Stimulated activated CD8-positive, alpha-beta memory T cell treated with anti-CD3 and anti-CD28 coated beads, Interleukin-4, amount 100 ng/mL, for 24 hours (primary cell): Measurements from ENCODE around the gene PGM2.
"Not testable (repeated sequence)": the region's sequence is repeated elsewhere in the genome, so short reads cannot be mapped to it uniquely, and the experiment has no call there.

Experiments used
- DNase-seq: peaks from one replicate; pipeline ENCODE4 v3.0.0-alpha.2; 2020; ENCODE audit warnings: low read depth

PGM2 gene

DNA sequence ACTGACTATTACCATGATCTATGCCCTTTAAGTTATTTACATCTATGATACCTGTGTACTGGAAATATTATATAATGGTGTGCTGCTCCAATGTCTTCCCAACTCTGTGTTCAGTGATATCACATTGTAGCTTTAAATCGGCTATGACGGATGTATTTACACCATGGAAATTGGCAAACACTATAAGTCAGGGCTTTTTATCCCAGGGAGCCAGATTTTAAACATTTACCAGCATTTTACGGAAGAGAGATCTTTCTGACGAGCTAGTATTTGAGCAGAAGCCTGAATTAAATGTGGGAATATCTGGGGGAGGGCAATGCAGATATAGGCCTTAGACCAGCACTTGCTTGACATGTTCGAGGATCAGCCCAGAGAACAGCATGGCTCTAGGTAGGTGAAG is 7.7 kb upstream of the PGM2 start:
- DNase-seq = no peak

DNA sequence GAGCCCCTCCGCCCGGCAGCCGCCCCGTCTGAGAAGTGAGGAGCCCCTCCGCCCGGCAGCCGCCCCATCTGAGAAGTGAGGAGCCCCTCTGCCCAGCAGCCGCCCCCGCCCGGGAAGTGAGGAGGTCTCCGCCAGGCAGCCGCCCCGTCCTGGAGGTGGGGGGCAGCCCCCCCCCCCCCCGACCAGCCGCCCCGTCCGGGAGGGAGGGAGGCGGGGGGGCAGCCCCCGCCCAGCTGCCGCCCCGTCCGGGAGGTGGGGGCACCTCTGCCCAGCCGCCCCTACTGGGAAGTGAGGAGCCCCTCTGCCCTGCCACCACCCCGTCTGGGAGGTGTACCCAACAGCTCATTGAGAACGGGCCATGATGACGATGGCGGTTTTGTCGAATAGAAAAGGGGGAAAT is 6.0 kb upstream of the PGM2 start:
- DNase-seq = not testable (repeated sequence)

DNA sequence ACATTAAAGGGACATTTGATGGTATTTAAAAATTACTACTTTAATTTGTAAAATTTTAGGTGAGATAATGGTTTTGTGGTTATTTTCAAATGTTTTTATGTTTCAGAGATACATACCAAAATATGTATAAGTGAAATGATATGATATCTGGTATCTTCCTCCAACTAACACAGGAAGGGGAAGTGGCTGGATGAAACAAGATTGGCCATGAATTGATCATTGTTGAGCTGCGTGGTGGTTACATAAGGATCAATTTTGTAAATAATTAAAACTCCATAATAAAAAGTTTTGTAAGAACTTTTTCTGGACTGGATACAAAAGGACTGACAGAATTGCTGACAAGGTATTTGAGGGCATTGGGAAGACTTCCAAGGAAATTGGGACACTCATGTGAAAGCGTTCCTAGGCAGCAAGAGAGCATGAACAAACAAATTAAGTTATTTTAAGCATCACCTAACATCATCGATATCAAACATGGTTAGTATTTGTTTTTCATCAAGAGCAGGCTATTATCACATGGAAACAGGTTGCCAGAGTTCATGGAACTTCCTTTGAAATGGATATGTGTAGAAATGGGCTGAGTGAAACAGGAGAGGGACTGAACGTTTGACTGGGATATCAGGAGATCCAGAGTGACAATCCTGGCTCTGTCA is 4.4 kb upstream of the PGM2 start:
- DNase-seq = no peak

DNA sequence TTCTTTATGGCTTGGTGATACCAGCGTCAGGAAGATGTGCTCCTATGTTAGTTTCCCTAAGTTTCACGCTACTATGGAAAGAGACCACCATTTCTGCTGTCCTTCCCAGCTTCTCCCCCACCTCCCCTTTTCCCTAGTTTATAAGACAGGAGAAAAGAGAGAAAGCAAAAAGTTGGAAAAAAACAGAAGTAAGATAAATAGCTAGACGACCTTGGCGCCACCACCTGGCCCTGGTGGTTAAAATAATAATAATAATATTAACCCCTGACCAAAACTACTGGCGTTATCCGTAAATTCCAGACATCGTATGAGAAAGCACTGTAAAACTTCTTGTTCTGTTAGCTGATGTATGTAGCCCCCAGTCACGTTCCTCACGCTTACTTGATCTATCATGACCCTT is 985 bp upstream of the PGM2 start:
- DNase-seq = not testable (repeated sequence)

DNA sequence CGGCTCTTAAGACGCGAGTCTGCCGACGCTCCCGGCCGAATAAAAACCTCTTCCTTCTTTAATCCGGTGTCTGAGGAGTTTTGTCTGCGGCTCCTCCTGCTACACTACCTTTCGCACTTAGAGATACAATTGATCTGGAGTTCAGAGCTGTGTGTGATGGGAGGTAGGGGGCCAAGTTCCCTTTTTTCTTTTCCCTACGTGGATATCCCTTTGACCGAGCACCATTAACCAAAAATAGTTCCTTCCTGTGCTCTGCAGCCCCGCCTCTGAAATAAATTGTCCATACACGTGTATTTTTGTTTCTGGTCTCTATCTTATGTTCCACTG is 555 bp upstream of the PGM2 start:
- DNase-seq = no peak

DNA sequence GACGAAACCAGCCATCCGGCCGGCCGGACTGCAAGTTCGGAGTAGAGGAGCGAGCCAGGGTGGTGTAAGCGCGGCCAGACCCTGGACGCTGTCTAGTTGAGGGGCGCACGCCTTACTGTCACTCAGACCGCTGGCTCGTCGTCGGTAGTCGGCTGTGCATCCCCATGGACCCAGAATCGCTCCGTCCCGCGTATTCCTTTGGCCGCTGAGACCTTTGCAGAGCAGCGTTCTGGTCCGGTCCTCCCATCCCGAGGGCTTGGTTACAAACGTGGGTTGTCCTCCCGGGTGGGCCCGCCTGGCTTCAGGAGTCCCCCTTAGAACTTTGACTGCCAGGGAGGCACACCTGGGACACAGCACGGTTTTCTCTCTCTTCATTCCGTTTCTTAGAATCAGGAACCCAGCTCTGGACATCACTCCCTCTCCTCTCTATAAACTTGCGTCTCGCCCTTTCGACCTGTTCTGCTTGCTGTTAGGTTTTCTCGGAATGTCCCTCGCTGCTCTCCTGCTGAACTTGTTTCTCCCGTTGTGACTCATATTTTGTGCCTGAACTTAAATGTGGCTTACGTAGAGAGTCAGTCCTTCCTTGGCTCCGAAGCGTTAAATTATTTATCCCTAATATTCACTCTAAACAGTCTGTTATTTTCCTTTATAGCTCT is 672 bp downstream of the PGM2 start:
- DNase-seq = no peak

DNA sequence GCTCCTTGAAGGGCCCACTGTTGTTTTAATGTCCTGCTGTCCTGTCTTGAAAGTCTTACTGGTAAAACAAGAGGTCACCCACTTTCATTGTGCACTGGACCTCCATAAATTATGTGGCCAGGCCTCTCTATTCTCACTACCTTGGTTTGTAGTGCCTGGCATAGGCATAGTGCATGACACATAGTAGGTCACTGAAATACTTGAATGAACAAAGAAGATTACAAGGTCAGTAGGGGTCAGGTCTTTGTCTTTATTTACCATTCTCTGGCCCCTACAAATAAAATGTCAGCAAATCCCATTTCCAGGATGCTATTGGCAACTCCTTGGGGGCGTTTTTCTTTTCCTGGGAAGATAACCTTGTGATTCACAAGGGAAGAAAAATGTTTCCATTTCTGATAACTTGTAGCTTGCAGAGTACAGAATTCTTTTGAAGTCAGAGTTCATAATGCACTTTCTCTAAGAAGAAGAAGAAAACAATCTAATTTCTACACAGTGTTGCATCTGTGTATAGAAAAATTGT is 1.4 kb downstream of the PGM2 start:
- DNase-seq = no peak

DNA sequence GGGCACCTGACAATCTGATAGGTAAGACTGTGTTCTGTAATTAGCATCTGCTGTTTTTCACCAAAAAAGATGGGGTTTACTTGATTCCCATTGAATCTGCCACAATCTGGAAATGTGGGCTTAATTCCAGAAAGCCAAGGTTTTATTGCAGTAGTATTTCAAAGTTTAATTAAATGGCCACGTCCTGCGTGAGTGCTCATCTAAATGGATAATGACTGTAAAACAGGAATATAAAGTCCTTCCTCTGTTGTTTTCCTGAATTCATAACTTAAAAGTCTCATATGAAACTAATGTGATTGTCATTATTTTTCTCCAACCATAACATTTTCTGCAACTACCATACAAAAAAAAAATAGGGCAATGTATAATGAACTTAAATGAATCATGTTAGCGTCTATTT is 2.4 kb downstream of the PGM2 start:
- no peak for DNase-seq

DNA sequence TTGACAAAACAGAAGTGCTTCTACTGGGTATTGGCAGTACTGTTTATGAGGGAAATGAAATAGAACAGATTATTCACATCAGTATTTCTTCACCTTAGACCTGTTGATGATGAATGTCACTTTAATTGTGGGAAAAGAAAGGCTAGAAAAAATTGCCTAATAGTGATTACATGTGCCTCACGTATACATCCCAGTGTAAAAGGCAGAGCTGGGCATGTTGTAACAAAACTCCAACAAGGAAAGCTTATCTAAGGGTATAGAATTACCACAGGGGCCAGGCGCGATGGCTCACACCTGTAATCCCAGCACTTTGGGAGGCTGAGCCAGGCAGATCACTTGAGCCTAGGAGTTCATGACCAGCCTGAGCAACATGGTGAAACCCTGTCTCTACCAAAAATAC is 4.2 kb downstream of the PGM2 start:
- DNase-seq = no peak

DNA sequence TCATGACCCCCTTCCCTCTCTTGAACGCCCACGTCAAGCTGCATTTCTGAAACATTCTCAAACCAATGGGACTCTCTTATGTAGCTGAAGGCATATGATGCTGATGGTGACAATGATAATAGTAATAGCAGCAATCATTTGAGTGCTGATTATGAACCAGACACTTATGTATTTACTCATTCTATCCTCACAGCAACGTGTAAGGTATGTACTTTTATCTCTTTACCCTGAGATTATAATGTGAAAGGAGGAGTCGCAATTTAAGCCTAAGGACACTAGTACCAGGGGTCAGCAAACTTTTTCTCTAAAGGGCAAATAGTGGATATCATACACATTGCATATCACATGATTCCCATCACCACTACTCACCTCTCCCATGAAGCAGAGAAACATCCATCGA is 8.5 kb downstream of the PGM2 start:
- no peak for DNase-seq

DNA sequence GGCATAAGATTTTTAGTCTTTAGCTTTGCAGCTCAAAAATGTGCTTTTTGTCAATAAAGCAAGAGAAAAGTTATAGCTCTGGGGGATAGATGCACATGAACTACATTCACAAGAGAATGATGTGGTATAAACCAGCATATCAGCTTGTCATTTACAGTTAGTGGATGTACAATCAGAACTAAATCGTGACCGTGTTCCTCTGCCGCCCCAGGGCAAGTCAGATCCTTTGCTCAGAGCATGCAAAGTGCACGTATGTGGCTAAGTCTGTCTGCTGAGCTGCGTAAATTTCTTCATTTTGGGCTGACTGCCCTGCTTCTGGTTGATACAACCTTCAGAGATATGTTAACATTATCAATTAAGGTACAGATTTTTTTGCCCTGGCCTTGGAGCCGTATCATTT is 9.3 kb downstream of the PGM2 start:
- no peak for DNase-seq

DNA sequence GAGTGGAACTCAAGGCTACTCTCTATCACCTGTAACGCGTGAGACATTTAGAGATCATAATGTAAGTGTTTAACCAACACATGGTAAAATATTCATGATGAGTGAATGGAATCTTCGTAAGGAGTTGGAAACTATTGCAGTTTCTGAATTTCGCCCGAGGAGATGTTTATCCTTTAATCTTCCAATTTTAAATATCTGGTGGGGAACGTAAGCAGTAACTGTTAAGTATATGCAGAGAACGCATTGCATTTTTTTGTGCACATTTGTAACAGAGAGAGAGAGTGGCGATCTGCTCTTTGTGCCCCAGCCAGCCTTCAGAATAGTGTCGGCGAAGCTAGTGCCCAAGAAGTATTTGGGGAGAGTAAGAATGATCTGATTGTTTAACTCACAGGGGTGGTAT is 9.8 kb downstream of the PGM2 start:
- DNase-seq = no peak

DNA sequence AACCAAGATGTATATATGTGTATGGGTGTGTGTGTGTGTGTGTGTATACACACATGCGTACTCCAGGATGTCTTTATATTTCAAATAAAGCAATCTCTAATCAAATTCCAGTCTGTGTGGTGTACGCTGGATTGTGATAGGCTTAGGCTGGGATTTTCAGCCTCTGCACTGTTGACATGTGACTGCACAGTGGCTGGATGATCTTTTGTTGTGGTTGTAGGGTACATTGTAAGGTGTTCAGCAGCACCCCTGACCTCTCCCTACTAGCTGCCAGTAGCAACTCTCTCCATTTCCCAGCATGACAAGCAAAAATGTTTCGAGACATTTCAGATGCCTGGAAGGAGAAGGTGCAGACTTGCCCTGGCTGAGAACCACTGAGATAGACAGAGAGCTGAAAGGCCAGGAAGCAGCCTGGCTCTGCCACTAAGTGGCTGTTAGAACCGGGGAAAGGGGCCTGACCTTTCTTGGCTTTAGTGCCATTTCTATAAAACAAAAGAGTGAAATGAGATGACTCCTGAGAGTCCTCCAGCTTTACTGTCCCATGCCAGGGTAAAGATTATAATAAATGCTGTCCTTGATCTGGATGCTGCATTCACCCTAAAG is 10.5 kb downstream of the PGM2 start:
- DNase-seq = no peak

DNA sequence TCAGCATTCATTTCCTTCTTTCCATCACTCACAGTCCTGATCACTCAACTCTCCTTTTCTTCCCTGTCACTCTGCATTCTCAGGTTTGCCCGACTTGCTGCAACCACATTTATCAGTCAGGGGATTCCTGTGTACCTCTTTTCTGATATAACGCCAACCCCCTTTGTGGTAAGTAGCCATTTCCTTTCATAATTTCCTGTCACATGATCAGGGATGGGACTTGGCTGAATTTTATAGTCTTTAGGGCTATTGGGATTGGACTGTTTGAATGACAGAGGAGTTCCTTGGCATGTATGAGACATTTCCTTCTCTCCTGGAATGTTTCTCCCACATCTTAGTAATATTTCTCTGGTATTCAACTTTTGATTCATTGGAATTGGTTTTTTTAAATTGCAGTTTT is 11.0 kb downstream of the PGM2 start:
- DNase-seq = no peak

DNA sequence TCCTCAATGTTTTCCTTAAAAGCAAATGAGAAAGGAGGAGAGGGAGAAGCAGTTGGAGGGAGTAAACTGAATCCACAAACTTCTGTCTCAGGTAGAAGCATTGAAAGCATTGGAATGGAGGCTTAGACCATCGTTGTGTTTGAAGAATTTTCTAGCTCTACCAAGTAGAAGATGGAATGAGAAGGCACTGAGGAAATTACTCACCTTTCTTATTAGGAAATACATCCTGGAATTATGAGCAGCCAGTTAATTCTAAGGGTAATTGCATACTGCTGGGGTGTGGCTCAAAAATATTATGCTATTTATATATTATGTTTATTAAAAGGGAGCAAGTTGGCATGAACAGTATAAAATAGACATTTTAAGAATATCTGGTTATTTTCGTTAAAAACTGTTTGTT is 12.9 kb downstream of the PGM2 start:
- no peak for DNase-seq

DNA sequence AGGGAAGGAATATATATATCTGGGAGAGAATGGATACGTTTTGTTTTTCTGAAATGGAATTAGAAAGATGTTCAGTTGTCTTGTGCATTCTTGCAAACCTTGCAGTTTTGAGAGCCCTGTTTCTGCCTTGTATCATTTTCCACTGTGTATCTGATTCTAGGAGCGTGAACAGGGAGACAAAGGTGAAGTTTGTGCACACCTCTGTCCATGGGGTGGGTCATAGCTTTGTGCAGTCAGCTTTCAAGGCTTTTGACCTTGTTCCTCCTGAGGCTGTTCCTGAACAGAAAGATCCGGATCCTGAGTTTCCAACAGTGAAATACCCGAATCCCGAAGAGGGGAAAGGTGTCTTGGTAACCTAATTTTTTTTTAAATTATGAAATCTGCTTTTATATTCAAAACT is 17.7 kb downstream of the PGM2 start:
- DNase-seq = no peak

DNA sequence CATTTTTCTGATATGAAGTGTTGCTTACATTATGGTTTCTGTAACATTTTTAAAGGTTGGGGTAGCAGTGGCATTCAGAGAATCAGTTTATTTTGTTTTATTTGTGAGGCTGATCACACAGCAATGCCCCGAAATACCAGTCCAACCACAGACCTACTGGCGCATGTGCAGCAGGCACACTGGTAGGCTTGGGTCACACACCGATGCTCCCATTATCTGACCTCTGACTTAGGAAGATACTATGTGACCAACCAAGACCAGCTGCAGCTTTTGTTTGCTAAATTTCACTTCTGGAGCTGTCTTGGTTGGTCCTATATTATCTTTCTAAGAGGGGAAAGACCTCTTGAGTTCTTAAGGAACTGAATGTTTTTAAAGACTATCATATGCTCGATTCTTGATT is 18.7 kb downstream of the PGM2 start:
- DNase-seq = no peak

DNA sequence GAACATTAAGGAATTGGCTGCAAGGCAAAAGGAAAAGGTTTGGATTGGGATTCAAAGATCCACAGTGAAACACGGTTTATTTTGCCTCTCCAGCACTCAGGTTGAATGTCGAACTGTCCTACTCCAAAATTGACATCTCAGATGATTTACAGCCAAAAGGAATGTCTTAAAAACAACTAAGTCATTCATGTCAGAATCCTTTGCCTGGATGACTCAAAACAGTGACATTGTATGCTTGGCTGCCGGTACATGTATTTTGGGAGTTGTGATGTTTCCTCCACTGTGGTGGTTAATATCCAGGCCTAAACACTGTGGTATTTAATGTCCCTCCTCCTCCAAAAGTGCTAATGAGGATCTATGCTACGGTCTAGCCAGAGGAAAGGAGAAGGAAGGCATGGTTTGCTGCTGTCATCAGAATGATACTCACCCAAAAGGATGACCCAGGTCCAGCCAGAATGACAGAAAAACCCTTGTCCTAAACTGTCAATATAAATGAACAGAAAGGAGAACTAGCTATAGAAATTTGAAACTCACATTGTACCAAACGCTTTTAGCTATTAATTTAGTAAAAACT is 20.9 kb downstream of the PGM2 start:
- no peak for DNase-seq

DNA sequence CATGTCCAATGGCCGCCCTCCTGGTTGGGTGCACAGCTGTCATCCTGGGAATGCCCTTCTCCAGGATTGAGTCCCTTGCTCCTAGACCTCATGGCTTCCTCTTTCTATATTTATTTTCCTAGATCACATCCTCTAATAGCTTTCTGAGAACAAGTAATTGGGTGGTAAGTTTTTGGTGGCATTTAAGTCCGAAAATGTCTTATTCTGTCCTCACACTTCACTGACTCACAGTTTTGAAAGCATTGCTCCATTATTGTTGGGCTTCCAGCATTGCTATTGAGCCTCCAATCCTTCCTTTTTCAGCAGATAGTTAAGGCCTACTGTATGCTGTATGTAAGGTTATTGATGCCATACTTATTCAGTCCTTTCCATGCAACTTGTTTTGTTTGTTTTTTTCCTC is 25.9 kb downstream of the PGM2 start:
- no peak for DNase-seq

DNA sequence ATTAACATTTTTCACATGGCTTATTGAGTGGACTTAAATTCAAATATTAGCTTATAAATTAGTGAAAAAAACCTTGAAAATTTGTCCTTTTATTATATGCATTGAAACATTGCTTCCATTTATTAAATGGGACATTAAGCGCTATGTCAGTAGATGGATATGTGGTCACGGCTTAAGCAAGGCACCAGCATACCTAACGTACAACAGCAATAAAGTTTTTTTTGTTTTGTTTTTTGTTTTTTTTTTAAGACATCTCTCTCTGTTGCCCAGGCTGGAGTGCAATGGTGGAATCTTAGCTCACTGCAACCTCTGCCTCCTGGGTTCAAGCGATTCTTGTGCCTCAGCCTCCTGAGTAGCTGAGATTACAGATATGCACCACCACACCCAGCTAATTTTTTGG is 31.6 kb downstream of the PGM2 start:
- no peak for DNase-seq

DNA sequence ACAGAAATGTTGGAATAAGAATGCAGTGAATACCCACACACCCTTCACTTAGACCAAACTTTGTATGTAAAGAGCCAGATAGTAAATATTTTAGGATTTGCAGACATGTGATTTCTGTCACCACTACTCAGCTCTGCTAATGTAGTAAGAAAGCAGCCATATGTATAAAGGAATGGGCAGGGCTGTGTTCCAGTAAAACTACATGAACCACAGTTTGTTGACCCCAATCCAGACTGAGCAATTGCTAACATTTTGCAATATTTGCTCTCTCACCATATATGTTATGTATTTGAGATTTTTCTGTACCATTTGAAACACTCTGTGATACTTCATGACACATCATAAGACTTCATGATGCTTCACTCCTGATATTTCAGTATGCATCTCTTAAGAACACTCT is 32.4 kb downstream of the PGM2 start:
- no peak for DNase-seq

DNA sequence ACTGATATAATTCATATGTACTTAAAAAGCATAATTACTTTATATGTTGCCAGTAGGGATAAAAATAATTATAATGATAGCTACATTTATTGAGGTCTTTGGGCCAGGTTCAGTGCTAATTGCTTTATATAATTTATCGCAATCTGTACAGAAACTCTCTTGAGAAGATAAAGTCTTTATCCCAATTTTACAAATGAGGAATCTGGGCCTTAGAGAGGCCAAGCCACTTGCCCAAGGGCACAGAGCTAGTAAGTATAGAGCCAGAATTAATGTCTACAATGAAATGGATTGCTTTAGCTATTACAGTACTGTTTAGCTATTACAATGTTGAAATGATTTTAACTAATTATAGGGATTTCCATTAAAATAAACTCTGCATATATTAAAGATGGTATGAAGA is 33.8 kb downstream of the PGM2 start:
- DNase-seq = no peak

DNA sequence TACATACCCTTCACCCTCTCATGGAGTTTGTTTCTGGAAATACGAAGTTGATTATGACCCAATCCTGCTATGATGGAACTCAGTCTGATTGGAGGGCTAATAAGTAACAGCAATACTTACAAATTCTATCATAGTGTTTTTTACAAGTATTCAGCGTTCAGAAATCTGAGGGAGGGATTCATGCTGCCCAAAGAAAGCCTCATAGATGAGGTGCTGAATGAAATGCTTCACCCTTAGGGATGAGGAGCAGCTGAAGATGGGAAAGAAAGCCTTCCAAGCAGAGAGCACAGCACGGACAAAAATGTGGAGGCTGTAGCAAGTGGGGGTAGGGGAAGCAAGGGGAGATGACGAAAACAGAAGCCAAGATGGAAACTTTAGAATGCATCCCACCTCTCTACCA is 36.5 kb downstream of the PGM2 start:
- DNase-seq = no peak

DNA sequence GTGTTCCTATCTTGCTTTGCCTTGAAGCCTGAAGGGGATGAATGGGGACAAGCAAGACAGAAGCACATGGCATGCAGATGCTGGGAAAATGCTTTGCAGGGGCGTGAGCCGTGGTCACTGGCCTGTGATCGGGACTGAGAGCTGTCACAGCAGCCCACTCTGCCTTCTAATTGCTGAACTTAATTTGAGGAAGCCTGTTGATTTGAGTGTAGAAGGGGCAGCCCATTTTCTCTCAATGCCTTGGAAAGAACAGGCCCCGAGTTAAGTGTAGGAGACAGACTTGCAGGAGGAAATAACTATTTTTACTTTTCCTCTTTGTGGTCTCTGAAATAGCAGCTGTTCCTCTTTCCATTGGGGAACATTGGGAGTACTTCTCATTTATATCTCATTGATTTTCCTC is 38.3 kb downstream of the PGM2 start:
- no peak for DNase-seq
